ENCODE data around the gene BTBD16. TPM values are rescaled to one million over a fixed set of nuclear protein-coding genes. Genes with fewer than 3 reads are reported as not detected.

Gene BTBD16
- total and polyA plus RNA-seq, 2 of the 13 experiments (the other 11 are each of a cell fraction or from before 2014, with no cell fraction given): 5.0 to 11.9 TPM

GRCh38 chr10:122298598-122299301, 27.7 kb downstream of the BTBD16 start (continued):
- peak; percentile 16; the same call in 1 of the 2 replicates for TF ChIP-seq ETV5 (CRISPR knock-in tag; IDR thresholded peaks at IDR 0.05; ENCODE audit: borderline replicate concordance)
- no peak for TF ChIP-seq ZNF777 (CRISPR knock-in tag; IDR thresholded peaks at IDR 0.05)
- TF ChIP-seq, protein P1, sequence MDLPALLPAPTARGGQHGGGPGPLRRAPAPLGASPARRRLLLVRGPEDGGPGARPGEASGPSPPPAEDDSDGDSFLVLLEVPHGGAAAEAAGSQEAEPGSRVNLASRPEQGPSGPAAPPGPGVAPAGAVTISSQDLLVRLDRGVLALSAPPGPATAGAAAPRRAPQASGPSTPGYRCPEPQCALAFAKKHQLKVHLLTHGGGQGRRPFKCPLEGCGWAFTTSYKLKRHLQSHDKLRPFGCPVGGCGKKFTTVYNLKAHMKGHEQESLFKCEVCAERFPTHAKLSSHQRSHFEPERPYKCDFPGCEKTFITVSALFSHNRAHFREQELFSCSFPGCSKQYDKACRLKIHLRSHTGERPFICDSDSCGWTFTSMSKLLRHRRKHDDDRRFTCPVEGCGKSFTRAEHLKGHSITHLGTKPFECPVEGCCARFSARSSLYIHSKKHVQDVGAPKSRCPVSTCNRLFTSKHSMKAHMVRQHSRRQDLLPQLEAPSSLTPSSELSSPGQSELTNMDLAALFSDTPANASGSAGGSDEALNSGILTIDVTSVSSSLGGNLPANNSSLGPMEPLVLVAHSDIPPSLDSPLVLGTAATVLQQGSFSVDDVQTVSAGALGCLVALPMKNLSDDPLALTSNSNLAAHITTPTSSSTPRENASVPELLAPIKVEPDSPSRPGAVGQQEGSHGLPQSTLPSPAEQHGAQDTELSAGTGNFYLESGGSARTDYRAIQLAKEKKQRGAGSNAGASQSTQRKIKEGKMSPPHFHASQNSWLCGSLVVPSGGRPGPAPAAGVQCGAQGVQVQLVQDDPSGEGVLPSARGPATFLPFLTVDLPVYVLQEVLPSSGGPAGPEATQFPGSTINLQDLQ (CRISPR knock-in tag; IDR thresholded peaks at IDR 0.05): no peak
- no peak for TF ChIP-seq SETDB1 (CRISPR knock-in tag; IDR thresholded peaks at IDR 0.05; ENCODE audit: borderline replicate concordance)
- TF ChIP-seq FOXA1 (IDR thresholded peaks at IDR 0.05): no peak
- no peak for TF ChIP-seq FOXA1 (CRISPR knock-in tag; IDR thresholded peaks at IDR 0.05)
- 0 out of 2 replicates have a peak, but pooled peaks have one; percentile 34 for TF ChIP-seq MIER3 (CRISPR knock-in tag; IDR thresholded peaks at IDR 0.05; ENCODE audit: borderline replicate concordance)
- TF ChIP-seq HOXA5 (CRISPR knock-in tag; IDR thresholded peaks at IDR 0.05): peak; percentile 42; the same call in 1 of the 2 replicates
- TF ChIP-seq STAG1 (CRISPR knock-in tag; IDR thresholded peaks at IDR 0.05): peak; percentile 98
- no peak for TF ChIP-seq REL (CRISPR knock-in tag; conservative IDR thresholded peaks at IDR 0.05)
- TF ChIP-seq, protein P2, sequence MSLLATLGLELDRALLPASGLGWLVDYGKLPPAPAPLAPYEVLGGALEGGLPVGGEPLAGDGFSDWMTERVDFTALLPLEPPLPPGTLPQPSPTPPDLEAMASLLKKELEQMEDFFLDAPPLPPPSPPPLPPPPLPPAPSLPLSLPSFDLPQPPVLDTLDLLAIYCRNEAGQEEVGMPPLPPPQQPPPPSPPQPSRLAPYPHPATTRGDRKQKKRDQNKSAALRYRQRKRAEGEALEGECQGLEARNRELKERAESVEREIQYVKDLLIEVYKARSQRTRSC (CRISPR knock-in tag; IDR thresholded peaks at IDR 0.05; ENCODE audit: low read depth): no peak
- TF ChIP-seq PCBP1 (IDR thresholded peaks at IDR 0.05; ENCODE audit: borderline replicate concordance, low read depth, low read length): no peak
- no peak for TF ChIP-seq ATM (IDR thresholded peaks at IDR 0.05; ENCODE audit: borderline replicate concordance)
- TF ChIP-seq, protein P3, sequence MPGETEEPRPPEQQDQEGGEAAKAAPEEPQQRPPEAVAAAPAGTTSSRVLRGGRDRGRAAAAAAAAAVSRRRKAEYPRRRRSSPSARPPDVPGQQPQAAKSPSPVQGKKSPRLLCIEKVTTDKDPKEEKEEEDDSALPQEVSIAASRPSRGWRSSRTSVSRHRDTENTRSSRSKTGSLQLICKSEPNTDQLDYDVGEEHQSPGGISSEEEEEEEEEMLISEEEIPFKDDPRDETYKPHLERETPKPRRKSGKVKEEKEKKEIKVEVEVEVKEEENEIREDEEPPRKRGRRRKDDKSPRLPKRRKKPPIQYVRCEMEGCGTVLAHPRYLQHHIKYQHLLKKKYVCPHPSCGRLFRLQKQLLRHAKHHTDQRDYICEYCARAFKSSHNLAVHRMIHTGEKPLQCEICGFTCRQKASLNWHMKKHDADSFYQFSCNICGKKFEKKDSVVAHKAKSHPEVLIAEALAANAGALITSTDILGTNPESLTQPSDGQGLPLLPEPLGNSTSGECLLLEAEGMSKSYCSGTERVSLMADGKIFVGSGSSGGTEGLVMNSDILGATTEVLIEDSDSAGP (CRISPR knock-in tag; IDR thresholded peaks at IDR 0.05; ENCODE audit: borderline replicate concordance): no peak; the same call in 1 of the 2 replicates
- TF ChIP-seq ELF4 (CRISPR knock-in tag; IDR thresholded peaks at IDR 0.05; ENCODE audit: borderline replicate concordance): no peak
- peak; percentile 50; the same call in 1 of the 2 replicates for TF ChIP-seq ZNF430 (CRISPR knock-in tag; IDR thresholded peaks at IDR 0.05)
- TF ChIP-seq ZNF800 (CRISPR knock-in tag; IDR thresholded peaks at IDR 0.05): no peak
- no peak for TF ChIP-seq SNAPC2 (CRISPR knock-in tag; IDR thresholded peaks at IDR 0.05)
- no peak for TF ChIP-seq ZNF33A (CRISPR knock-in tag; IDR thresholded peaks at IDR 0.05; ENCODE audit: borderline replicate concordance)
- TF ChIP-seq KDM1A (CRISPR knock-in tag; IDR thresholded peaks at IDR 0.05): no peak
- TF ChIP-seq FOXP1 (IDR thresholded peaks at IDR 0.05): no peak
- no peak for TF ChIP-seq FOXP1 (CRISPR knock-in tag; IDR thresholded peaks at IDR 0.05)
- no peak for TF ChIP-seq CENPX (CRISPR knock-in tag; IDR thresholded peaks at IDR 0.05)
- TF ChIP-seq MXD3 (CRISPR knock-in tag; IDR thresholded peaks at IDR 0.05): no peak
- TF ChIP-seq FOXJ3 (CRISPR knock-in tag; IDR thresholded peaks at IDR 0.05; ENCODE audit: borderline replicate concordance): peak; percentile 48; the same call in 1 of the 2 replicates

All from HepG2 (cell line).